Activated CD8-positive, alpha-beta memory T cell treated with anti-CD3 and anti-CD28 coated beads, Interleukin-2, amount 10 ng/mL, durations not matched to agents 7 days and 5 days (primary cell): ENCODE measurements around the gene PIGM. TPM values are rescaled to one million over a fixed set of nuclear protein-coding genes. Genes with fewer than 3 reads are reported as not detected.

Experiments
- ATAC-seq: fragments of 150-1000 bp; cut with Tn5 transposase; one replicate; pipeline ENCODE4 v1.10.0; 2021; ENCODE audit warnings: moderate library complexity
- CTCF ChIA-PET: fragments of 350-600 bp; sonication (Branson Sonifier 250); formaldehyde crosslinking; loops from one replicate; lab custom pipeline; 2021; ENCODE audit warnings: antibody characterized with exemption; lab: Charles Lee
- DNase-seq: peaks from one replicate; pipeline ENCODE4 v3.0.0-alpha.2; 2020
- H3K27ac Mint-ChIP-seq: one replicate; pipeline ENCODE4 v1.8.0; 2021; ENCODE audit warnings: mild to moderate bottlenecking, mixed read lengths
- H3K27me3 Mint-ChIP-seq: one replicate; pipeline ENCODE4 v1.8.0; 2021; ENCODE audit warnings: mixed read lengths
- H3K36me3 Mint-ChIP-seq: one replicate; pipeline ENCODE4 v1.8.0; 2021; ENCODE audit warnings: mild to moderate bottlenecking, mixed read lengths
- H3K4me1 Mint-ChIP-seq: one replicate; pipeline ENCODE4 v1.8.0; 2021; ENCODE audit warnings: mixed read lengths
- H3K4me3 Mint-ChIP-seq: one replicate; pipeline ENCODE4 v1.8.0; 2021; ENCODE audit warnings: mild to moderate bottlenecking, moderate library complexity, mixed read lengths
- H3K9me3 Mint-ChIP-seq: one replicate; pipeline ENCODE4 v1.8.0; 2022; ENCODE audit warnings: low read depth, mixed read lengths
- total RNA-seq, 2 experiments: library from RNA; stranded (reverse); gene quantifications; one replicate each; pipeline ENCODE4 v1.2.3, GENCODE V29; 2021

PIGM gene
- total RNA-seq, 2 experiments from 2014 or later, result 5.3 to 5.9 TPM

DNA sequence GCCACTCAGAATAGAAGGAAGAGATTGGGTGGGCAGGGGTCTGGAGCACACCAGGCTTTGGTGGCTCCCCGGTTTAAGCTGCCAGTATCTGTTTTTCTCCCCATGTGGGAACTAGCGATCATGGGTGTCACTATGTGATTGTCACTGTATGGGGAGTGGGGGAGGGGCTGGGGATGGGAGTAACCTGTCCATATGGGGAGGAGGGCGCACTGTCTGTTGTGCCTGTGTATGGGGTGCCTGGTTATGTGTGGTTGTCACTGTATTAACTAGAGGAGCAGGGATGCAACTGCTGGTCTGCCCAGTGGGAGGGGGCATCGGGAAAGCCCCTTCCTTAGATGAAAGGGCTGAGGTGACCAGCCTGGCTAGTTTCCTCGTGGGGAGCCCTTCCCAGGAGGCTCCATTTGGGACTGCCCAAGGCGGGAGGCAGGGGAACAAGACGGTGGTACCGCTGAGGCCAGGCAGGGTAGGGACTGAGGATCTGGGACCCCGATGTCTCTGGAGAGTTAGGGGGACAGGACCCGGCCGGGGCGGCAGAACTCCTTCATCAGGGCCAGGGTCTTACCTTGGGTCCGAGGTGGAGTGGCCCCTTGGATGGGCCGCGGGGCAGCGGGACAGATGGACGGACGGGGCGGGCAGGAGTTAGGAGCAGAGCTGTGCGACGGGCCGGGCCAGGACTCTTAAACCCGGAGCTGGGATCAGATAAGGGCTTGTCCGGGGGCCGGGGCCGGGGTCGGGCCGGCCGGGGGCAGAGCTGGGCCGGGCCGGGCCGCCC, 37.9 kb upstream of the PIGM start, which contains the start of gene KCNJ10:
TSS of gene KCNJ10 (minus strand) at position 701 of the 772 bp plus-strand sequence. CDS start 27,628 bp downstream, outside the sequence.
- CTCF ChIA-PET, result interaction anchor here (1.2 to 40.9 kb wide), 4 partner anchors 10 to 124 kb away, joined by 3 to 633 read pairs (median 318); partner anchors contain the start of genes KCNJ10 and KCNJ9
- DNase-seq (no peak), ATAC-seq (no peak)
- H3K27me3 Mint-ChIP-seq, result peaks cover 50% of the 10 kb centered on the region
- H3K4me3 Mint-ChIP-seq, result peak within 1 kb of the TSS; percentile 75
- peaks cover 15% of the 10 kb centered on the region for H3K4me1 Mint-ChIP-seq
- H3K36me3 Mint-ChIP-seq, result no peaks in the 10 kb centered on the region
- H3K27ac Mint-ChIP-seq, result no peak within 1 kb of the TSS
- H3K9me3 Mint-ChIP-seq, result no peaks in the 10 kb centered on the region

DNA sequence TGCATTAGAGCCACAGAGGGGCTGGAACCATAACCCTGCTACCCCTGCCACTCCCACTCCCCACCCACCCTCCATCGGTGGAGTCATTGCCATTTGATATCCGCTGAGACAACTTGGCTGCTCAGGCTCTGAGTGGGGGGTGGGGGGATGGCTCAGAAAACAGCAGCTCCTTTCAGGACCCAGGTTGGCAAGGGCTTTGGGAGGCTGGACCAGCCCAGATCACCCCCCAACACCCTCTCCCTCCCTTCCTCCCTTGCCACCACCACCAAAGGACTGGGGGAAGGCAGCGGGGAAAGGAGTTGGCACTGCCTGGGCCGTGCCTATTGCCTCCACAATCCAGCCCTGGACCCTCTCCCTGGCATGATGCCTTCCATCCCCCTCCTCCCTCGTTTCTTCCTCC, 36.4 kb upstream of the PIGM start:
- no peak for ATAC-seq
- CTCF ChIA-PET, result interaction anchor here (1.2 to 40.9 kb wide), 3 partner anchors 9 to 62 kb away, joined by 3 to 633 read pairs (median 633); partner anchors contain the start of genes KCNJ10 and KCNJ9
- Mint-ChIP-seq H3K4me1 (peaks cover 15% of the 10 kb centered on the region), H3K9me3 (no peaks in the 10 kb centered on the region), H3K4me3 (no peak overlapping the region), H3K27me3 (peaks cover 54% of the 10 kb centered on the region), H3K36me3 (no peaks in the 10 kb centered on the region), H3K27ac (no peak overlapping the region)
- no peak for DNase-seq

DNA sequence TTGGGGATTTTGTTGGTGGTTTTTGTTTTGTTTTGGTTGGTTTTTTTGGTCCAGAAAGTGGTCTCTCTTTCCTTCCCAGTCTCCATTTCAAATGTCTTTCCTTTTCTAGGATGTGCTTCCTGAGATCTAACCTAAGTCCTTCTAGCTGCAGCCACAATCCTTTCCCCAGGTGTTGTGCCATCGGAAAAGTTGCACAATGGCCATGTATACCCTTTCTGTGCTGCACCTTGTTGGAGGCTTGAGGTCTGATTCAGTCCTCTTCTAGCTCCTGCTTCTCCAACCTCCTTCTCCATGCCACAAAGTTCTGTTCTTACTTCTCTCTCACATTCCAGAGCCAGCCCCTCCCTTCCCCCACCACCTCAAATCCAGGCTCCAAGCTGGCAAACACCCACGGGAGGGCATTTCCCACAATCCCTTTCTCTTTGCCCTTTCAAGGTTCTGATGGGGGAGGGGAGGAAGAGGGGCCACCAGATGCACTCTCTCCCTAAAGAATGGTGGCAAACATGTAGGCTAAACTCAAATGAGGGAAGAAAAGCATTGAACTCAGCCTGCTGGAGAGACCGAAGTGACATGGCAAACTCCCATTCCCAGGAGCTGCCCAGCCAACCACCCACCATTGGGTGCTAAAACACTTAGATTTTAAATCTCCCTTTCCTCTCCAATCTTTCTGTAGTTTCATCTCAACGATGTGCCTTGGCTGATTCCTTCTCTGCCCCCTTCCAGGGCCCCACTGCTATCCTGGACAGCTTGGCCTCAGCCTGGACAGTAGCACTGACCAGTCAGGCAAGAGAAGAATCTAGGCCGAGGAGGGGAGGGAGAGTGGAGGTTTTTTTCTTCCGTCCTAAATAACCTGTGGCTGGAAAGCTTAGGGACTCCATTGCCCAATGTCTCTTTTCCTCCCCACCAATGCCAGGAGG, 35.3 kb upstream of the PIGM start:
- CTCF ChIA-PET, result interaction anchor here (0.8 to 40.9 kb wide), 3 partner anchors 8 to 126 kb away, joined by 3 to 633 read pairs (median 633); partner anchors contain the start of genes KCNJ10 and KCNJ9
- DNase-seq, result no peak
- H3K9me3 Mint-ChIP-seq, result no peaks in the 10 kb centered on the region
- no peak overlapping the region for H3K27ac Mint-ChIP-seq
- H3K4me1 Mint-ChIP-seq, result peaks cover 14% of the 10 kb centered on the region
- peaks cover 52% of the 10 kb centered on the region for H3K27me3 Mint-ChIP-seq
- no peak for ATAC-seq
- no peaks in the 10 kb centered on the region for H3K36me3 Mint-ChIP-seq
- no peak overlapping the region for H3K4me3 Mint-ChIP-seq

DNA sequence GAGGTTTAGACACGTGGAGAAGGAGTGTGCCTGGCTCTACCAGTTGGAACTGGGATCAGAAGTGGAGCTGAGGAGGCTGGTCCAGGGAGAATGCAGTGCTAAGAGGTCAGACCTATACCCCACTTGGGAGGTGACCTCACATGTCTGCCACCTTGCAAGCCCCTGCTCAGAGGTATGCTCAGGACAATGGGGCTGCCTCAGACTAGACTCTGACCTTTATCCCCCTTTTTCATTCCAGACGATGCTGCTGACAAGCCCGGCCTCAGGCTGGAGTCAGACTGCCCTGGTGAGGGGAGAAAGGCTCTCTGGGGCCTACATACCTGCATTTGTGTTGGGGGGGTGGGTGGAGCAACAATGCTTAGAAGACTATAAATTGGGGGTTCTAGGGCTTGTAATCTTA, 33.0 kb upstream of the PIGM start:
- no peak for ATAC-seq
- no peak for DNase-seq
- Mint-ChIP-seq H3K4me3 (no peak overlapping the region), H3K27me3 (peaks cover 39% of the 10 kb centered on the region), H3K27ac (no peak overlapping the region), H3K36me3 (no peaks in the 10 kb centered on the region), H3K4me1 (no peaks in the 10 kb centered on the region), H3K9me3 (no peaks in the 10 kb centered on the region)
- CTCF ChIA-PET, result interaction anchor here (0.9 to 40.9 kb wide), 3 partner anchors 15 to 57 kb away, joined by 3 to 633 read pairs (median 13); partner anchors contain the start of genes KCNJ10 and KCNJ9

DNA sequence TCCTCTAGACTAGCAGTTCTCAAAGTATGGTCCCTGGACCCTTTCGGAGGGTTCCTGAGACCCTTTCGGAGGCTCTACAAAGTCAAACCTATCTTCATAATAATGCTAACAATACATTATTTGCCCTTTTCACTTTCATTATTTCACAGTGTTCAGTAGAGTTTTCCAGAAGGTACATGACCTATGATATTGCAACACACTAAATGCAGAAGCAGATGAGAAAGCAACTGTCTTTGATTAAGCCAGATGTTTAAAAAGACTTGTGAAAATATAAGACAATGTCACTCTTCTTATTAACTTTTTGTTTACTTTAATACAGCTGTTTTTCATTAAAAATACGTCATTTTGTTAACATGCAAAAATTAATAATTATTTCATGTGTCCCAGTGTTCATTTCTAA, 32.4 kb upstream of the PIGM start:
- Mint-ChIP-seq H3K36me3 (no peaks in the 10 kb centered on the region), H3K27ac (no peak overlapping the region), H3K9me3 (no peaks in the 10 kb centered on the region), H3K4me1 (no peaks in the 10 kb centered on the region), H3K27me3 (peaks cover 37% of the 10 kb centered on the region), H3K4me3 (no peak overlapping the region)
- CTCF ChIA-PET, result interaction anchor here (0.9 to 40.9 kb wide), 3 partner anchors 16 to 56 kb away, joined by 3 to 633 read pairs (median 13); partner anchors contain the start of genes KCNJ10 and KCNJ9
- no peak for DNase-seq
- no peak for ATAC-seq

DNA sequence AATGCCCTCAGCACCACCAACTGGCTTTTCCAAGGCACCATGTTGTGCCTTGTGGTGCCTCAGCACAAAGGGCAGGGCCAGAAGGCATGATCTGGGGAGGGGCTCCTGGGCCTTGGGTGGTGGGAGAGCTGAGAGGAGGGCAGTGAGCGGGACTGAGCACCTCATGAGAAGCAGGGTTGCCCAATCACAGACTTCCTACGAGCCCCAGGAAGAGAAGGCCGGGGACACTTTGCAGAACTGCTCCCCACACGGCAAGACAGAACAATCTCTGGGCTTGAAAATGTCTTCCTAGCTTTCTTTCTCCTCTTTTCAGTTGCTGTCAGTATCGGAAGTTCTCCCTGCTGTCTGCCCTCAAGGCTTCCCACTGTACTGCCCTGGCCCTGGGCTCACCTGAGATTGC, 31.4 kb upstream of the PIGM start:
- H3K27me3 Mint-ChIP-seq, result peaks cover 34% of the 10 kb centered on the region
- CTCF ChIA-PET, result interaction anchor here (3.2 to 40.9 kb wide), 2 partner anchors 17 kb away, joined by 13 to 633 read pairs; partner anchors contain the start of genes KCNJ10 and KCNJ9
- no peaks in the 10 kb centered on the region for H3K4me1 Mint-ChIP-seq
- no peaks in the 10 kb centered on the region for H3K9me3 Mint-ChIP-seq
- ATAC-seq (no peak), DNase-seq (no peak)
- no peak overlapping the region for H3K27ac Mint-ChIP-seq
- no peaks in the 10 kb centered on the region for H3K36me3 Mint-ChIP-seq
- H3K4me3 Mint-ChIP-seq, result no peak overlapping the region

DNA sequence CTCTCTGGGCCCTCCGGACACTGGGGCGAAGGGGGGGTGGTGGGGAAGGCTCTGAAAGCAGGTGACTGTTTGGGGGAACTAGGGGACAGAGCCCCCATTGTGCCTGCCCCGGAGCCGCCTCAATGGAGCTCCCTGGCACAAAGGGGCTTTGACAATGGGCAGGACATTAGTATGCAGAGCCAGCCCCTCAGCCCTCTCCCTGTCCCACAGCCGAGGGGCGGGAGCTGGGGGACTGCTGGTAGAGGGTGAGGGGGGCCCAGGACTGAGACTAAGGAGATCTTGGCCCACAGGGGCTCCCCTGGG, 30.4 kb upstream of the PIGM start:
- peaks cover 34% of the 10 kb centered on the region for H3K27me3 Mint-ChIP-seq
- H3K36me3 Mint-ChIP-seq, result no peaks in the 10 kb centered on the region
- CTCF ChIA-PET, result interaction anchor here (3.2 to 40.9 kb wide), 2 partner anchors 16 to 18 kb away, joined by 13 to 633 read pairs; partner anchors contain the start of genes KCNJ10 and KCNJ9
- no peak for ATAC-seq
- H3K4me1 Mint-ChIP-seq, result no peaks in the 10 kb centered on the region
- no peak overlapping the region for H3K27ac Mint-ChIP-seq
- DNase-seq, result no peak
- no peak overlapping the region for H3K4me3 Mint-ChIP-seq
- H3K9me3 Mint-ChIP-seq, result no peaks in the 10 kb centered on the region

DNA sequence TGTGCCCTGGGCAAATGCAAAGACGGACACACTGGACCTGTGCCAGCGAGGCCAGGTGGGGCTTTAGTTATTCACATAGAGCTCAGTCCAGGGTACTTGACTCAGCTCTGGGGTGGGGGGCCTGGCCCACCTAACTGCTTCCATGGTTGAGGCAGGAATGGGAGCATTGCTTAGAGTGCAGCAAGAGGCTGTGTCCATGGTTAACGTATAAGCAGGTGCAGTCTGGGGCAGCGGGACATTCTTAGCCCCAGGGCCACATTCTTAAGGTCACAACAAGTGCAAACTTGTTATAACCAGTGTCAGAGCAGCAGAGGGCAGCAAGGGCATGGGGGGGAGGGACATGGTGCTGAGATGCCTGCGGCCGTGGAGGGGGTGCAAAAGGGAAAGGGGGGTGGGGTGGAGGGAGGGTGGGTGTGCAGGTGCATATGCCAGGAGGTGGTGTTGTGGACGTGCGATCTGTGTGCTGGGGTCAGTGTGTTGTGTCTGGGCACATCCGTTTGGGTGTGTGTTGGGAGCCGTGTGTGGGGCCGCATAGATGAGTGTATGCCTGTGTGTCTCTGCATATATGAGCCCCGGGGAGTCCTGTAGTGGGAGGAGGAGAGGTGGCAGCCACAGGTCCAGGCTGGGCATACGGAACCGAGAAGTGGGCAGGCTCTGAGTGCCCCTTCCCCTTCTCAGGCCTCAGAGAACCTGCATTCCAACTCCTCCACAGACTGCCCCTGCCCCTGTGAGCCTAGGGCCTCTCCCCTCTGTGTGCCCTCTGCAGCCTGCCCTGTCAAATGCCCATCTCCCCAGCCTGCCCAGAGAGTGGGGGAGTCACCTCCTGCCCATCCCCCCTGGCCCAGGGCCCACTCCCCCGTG, 29.8 kb upstream of the PIGM start:
- no peaks in the 10 kb centered on the region for H3K4me1 Mint-ChIP-seq
- no peak overlapping the region for H3K27ac Mint-ChIP-seq
- no peak for DNase-seq
- ATAC-seq, result no peak
- CTCF ChIA-PET, result interaction anchor here (2.7 to 40.9 kb wide), 2 partner anchors 15 to 19 kb away, joined by 16 to 633 read pairs; partner anchors contain the start of genes KCNJ10 and KCNJ9
- no peaks in the 10 kb centered on the region for H3K36me3 Mint-ChIP-seq
- H3K27me3 Mint-ChIP-seq, result peaks cover 34% of the 10 kb centered on the region
- no peak overlapping the region for H3K4me3 Mint-ChIP-seq
- H3K9me3 Mint-ChIP-seq, result no peaks in the 10 kb centered on the region

DNA sequence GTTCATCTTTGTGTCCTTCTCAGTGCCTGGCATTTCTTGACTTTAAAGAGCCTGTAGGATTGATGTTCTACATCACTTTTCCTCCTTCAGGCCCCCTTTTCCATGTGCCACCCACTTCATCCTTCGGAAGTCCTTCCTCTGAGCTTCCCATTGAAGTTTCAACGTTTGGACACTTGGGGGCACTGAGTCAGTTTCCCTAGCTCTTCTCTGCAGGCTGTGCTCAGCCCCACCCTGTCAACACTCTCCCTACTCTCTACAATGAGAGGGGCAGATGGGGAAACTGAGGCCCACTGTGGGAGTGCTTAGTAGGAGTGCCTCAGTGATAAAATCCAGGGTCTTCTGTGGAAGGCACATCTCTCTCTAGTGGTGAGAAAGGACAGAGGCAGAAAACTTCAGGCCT, 26.3 kb upstream of the PIGM start:
- Mint-ChIP-seq H3K36me3 (no peaks in the 10 kb centered on the region), H3K27me3 (peaks cover 47% of the 10 kb centered on the region), H3K4me3 (no peak overlapping the region), H3K4me1 (no peaks in the 10 kb centered on the region), H3K27ac (no peak overlapping the region), H3K9me3 (no peaks in the 10 kb centered on the region)
- DNase-seq, result no peak
- CTCF ChIA-PET, result interaction anchor here (0.8 to 40.9 kb wide), 4 partner anchors 11 to 51 kb away, joined by 3 to 633 read pairs (median 6); partner anchors contain the start of genes KCNJ10 and KCNJ9
- no peak for ATAC-seq

DNA sequence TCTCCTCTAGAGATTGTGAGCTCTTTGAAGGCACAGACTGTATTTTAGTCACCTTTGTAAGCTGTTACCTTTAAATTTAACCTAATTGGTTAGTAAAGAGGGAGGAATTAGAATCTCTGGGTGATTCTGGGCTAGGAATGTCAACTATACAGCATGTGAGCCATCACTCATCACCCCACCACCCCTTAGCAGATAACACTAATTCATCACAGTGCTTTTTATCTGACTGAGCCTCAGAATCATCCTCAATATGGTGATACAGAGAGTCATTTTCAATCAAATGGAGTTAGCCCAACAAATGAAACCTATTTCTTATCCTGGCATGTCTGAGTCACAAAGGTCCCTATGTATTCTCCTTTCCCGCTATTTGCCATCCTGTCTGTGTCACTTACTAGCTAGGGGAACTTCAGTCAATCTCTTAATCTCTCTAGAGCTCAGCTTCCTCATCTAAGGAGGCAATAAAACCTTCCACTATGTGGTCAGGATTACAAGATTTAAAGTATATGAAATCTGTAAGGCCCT, 24.9 kb upstream of the PIGM start:
- ATAC-seq (no peak), DNase-seq (no peak)
- Mint-ChIP-seq H3K27ac (no peak overlapping the region), H3K36me3 (no peaks in the 10 kb centered on the region), H3K9me3 (no peaks in the 10 kb centered on the region), H3K4me1 (no peaks in the 10 kb centered on the region), H3K4me3 (no peak overlapping the region), H3K27me3 (peaks cover 54% of the 10 kb centered on the region)
- CTCF ChIA-PET, result interaction anchor here (2.8 to 40.9 kb wide), 2 partner anchors 11 to 23 kb away, joined by 21 to 633 read pairs; partner anchors contain the start of genes KCNJ10 and KCNJ9

DNA sequence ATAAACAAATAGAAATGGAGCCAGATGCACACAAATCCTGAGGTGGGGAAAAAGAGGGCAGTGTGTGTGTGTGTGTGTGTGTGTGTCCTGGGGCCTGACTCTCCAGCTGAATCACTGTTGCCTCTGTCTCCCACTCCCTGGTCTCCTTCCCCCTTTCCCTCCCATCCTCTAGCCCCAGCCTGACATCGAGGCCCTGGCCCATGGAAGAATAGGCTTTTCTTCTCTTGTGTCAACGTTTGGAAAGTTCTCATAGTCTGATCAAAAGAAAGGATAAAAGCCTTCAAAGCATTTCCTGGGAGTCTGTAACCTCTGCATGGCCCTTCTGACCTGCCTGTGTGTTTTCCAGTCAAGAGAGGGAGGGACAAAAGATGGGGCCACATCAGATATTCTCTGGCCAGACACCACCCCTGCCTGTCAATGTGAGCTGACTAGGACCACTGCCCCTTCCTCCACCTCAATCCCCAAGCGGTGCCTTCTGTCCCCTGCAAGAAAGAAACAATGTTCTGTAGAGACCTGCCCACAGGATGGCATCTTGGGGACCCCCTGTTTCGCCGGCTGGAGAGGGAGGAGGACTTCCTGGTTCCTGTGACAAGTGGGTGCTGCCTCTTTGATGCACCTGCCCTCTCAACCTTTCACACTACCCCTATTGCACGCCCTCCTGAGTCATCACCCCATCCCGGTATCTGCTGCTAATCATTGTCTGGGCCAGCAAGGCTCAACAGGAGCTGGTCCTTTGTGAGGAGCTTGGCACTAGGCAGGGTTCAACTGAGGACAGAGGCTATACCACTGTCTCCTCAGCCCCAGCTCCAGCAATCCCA, 22.0 kb upstream of the PIGM start:
- H3K27ac Mint-ChIP-seq, result no peak overlapping the region
- H3K27me3 Mint-ChIP-seq, result peaks cover 58% of the 10 kb centered on the region
- H3K36me3 Mint-ChIP-seq, result no peaks in the 10 kb centered on the region
- H3K9me3 Mint-ChIP-seq, result no peaks in the 10 kb centered on the region
- no peaks in the 10 kb centered on the region for H3K4me1 Mint-ChIP-seq
- DNase-seq (no peak), ATAC-seq (no peak)
- CTCF ChIA-PET, result interaction anchor here (40.9 kb wide), 1 partner anchor 26 kb away, joined by 633 read pairs; the partner anchor contains the start of genes KCNJ10 and KCNJ9
- no peak overlapping the region for H3K4me3 Mint-ChIP-seq
